T47D (cell line): ENCODE measurements around the gene BEND5.

Experiments
- DNase-seq, 2 experiments: peaks; one replicate each; pipeline versions ENCODE4 v3.0.0 to v3.0.0-alpha.2; 2011 to 2012; ENCODE audit warnings: low read depth in 1 of 2, low spot score in 1 of 2
- JUND ChIP-seq: IDR thresholded peaks from 2 replicates; pipeline ENCODE4 v1.6.1; 2012; ENCODE audit warnings: low read depth
- in situ Hi-C: cut with HindIII; loops from 2 replicates; pipeline ENCODE4 v1.10.0; 2016; ENCODE audit warnings: low sequenced_read_pairs, low pct_unique_long_range_greater_than_20kb

Gene BEND5

GRCh38 chr1:48701445-48701844 is 75.2 kb downstream of the BEND5 start:
- no peak for DNase-seq
- in situ Hi-C loops: no loop called here
- no peak for TF ChIP-seq JUND

GRCh38 chr1:48697066-48697707 is 79.5 kb downstream of the BEND5 start:
- in situ Hi-C loops: no loop called here
- TF ChIP-seq JUND: no peak
- peak; percentile 9 to 52 for DNase-seq

- DNase-seq: no peak
- in situ Hi-C loops: no loop called here
- TF ChIP-seq JUND: no peak
Observed at GRCh38 chr1:48695161-48695560, 81.5 kb downstream of the BEND5 start.

GRCh38 chr1:48693674-48694320 is 82.9 kb downstream of the BEND5 start:
- in situ Hi-C loops: no loop called here
- no peak for DNase-seq
- no peak for TF ChIP-seq JUND

GRCh38 chr1:48693180-48693579 is 83.5 kb downstream of the BEND5 start:
- in situ Hi-C loops: no loop called here

GRCh38 chr1:48692235-48692634 is 84.5 kb downstream of the BEND5 start:
- no peak for DNase-seq
- TF ChIP-seq JUND: no peak
- in situ Hi-C loops: no loop called here

More at GRCh38 chr1:48693180-48693579, 83.5 kb downstream of the BEND5 start:
- TF ChIP-seq JUND: no peak
- DNase-seq: no peak

- no peak for TF ChIP-seq JUND
- in situ Hi-C loops: no loop called here
- DNase-seq: no peak
Observed at GRCh38 chr1:48691429-48692001, 85.2 kb downstream of the BEND5 start.

GRCh38 chr1:48688102-48688760 is 88.5 kb downstream of the BEND5 start:
- in situ Hi-C loops: no loop called here
- no peak for TF ChIP-seq JUND
- no peak for DNase-seq

- in situ Hi-C loops: no loop called here
- DNase-seq: no peak
- no peak for TF ChIP-seq JUND
Observed at GRCh38 chr1:48687282-48688045, 89.2 kb downstream of the BEND5 start.

GRCh38 chr1:48686159-48686558 is 90.5 kb downstream of the BEND5 start:
- DNase-seq: no peak
- in situ Hi-C loops: no loop called here
- TF ChIP-seq JUND: no peak

GRCh38 chr1:48684381-48684780 is 92.3 kb downstream of the BEND5 start:
- in situ Hi-C loops: no loop called here
- TF ChIP-seq JUND: no peak
- DNase-seq: no peak

GRCh38 chr1:48683839-48684238 is 92.9 kb downstream of the BEND5 start:
- no peak for TF ChIP-seq JUND
- DNase-seq: no peak
- in situ Hi-C loops: no loop called here
